Right lobe of liver (tissue), 4 donors: Measurements from ENCODE around the gene ZNF786.

Experiments
- POLR2A ChIP-seq: fragments of 450-650 bp; IDR thresholded peaks from one replicate; pipeline ENCODE4 v1.6.1; 2017; ENCODE audit warnings: antibody characterized with exemption, mild to moderate bottlenecking
- TF ChIP-seq, protein P1 (sequence below), 4 donors: fragments of 200-600 bp in 3 of 4; fragments of 450-650 bp in 1 of 4; IDR thresholded peaks; one replicate each; pipeline versions ENCODE4 v1.5.1 to v1.8.0; 2016 to 2022; ENCODE audit warnings: antibody characterized with exemption in 4 of 4, mild to moderate bottlenecking in 2 of 4
- donor health status: DM: no; HTN: no; CAD: no.
- donor health status: DM: no; HTN: no; CAD: no.
- donor health status: DM: no; HTN: yes; CAD: no.

DNA sequence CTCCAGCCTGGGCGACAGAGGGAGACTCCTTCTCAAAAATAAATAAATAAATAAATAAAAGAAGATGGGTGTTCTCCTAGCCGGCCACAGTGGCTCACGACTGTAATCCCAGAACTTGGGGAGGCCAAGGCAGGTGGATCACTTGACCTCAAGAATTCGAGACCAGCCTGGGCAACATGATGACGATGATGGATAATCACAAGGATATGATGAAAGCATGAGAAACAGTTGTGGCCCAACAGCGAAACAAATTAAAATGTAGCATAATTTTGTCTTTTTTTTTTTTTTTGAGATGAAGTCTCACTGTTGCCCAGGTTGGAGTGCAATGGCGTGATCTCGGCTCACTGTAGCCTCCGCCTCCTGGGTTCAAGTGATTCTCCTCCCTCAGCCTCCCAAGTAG lies 12.9 kb downstream of the ZNF786 start:
- TF ChIP-seq, protein P1, sequence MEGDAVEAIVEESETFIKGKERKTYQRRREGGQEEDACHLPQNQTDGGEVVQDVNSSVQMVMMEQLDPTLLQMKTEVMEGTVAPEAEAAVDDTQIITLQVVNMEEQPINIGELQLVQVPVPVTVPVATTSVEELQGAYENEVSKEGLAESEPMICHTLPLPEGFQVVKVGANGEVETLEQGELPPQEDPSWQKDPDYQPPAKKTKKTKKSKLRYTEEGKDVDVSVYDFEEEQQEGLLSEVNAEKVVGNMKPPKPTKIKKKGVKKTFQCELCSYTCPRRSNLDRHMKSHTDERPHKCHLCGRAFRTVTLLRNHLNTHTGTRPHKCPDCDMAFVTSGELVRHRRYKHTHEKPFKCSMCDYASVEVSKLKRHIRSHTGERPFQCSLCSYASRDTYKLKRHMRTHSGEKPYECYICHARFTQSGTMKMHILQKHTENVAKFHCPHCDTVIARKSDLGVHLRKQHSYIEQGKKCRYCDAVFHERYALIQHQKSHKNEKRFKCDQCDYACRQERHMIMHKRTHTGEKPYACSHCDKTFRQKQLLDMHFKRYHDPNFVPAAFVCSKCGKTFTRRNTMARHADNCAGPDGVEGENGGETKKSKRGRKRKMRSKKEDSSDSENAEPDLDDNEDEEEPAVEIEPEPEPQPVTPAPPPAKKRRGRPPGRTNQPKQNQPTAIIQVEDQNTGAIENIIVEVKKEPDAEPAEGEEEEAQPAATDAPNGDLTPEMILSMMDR (IDR thresholded peaks at IDR 0.05), result no peak
- TF ChIP-seq POLR2A, result no peak
